HepG2 (cell line): Measurements from ENCODE around the gene CTNNA1. TPM values are rescaled to one million over a fixed set of nuclear protein-coding genes. Genes with fewer than 3 reads are reported as not detected.
A peak's percentile ranks its signal among the peaks of the same experiment; 100 is the strongest.

Source experiments
- CENPT ChIP-seq: sonication (generic); formaldehyde crosslinking; IDR thresholded peaks from 2 replicates; pipeline ENCODE4 v1.8.0; 2022; ENCODE audit warnings: low read depth, mild to moderate bottlenecking, moderate library complexity, missing genetic modification reagents
- CHCHD3 ChIP-seq: sonication (generic); formaldehyde crosslinking; IDR thresholded peaks from 2 replicates; pipeline ENCODE4 v1.8.0; 2022; ENCODE audit warnings: mild to moderate bottlenecking, missing genetic modification reagents, moderate library complexity
- KMT2B ChIP-seq: IDR thresholded peaks from 2 replicates; pipeline ENCODE4 v1.6.1; 2016; ENCODE audit warnings: missing genetic modification reagents, missing compliant biosample characterization
- MIER3 ChIP-seq: IDR thresholded peaks from 2 replicates; pipeline ENCODE4 v1.6.1; 2016; ENCODE audit warnings: missing compliant biosample characterization, borderline replicate concordance
- POGZ ChIP-seq: sonication (generic); formaldehyde crosslinking; IDR thresholded peaks from 2 replicates; pipeline ENCODE4 v1.4.0; 2020; ENCODE audit warnings: mild to moderate bottlenecking, missing genetic modification reagents
- SALL1 ChIP-seq: sonication (generic); formaldehyde crosslinking; IDR thresholded peaks from 2 replicates; pipeline ENCODE4 v1.8.0; 2022; ENCODE audit warnings: mild to moderate bottlenecking, missing genetic modification reagents
- SIX1 ChIP-seq: sonication (generic); formaldehyde crosslinking; IDR thresholded peaks from 2 replicates; pipeline ENCODE4 v1.4.0; 2020; ENCODE audit warnings: missing genetic modification reagents, borderline replicate concordance
- TGIF2 ChIP-seq: IDR thresholded peaks from 2 replicates; pipeline ENCODE4 v1.6.1; 2016; ENCODE audit warnings: control low read depth, missing compliant biosample characterization
- WIZ ChIP-seq: sonication (generic); formaldehyde crosslinking; IDR thresholded peaks from 2 replicates; pipeline ENCODE4 v1.5.1; 2020; ENCODE audit warnings: mild to moderate bottlenecking, missing genetic modification reagents
- ZBTB1 ChIP-seq: sonication (generic); formaldehyde crosslinking; IDR thresholded peaks from 2 replicates; pipeline ENCODE4 v1.4.0; 2020; ENCODE audit warnings: missing genetic modification reagents, borderline replicate concordance
- ZMYM4 ChIP-seq: sonication (generic); formaldehyde crosslinking; IDR thresholded peaks from 2 replicates; pipeline ENCODE4 v1.8.1; 2023; ENCODE audit warnings: mild to moderate bottlenecking, missing genetic modification reagents
- ZNF598 ChIP-seq: sonication (generic); formaldehyde crosslinking; IDR thresholded peaks from 2 replicates; pipeline ENCODE4 v1.5.1; 2020; ENCODE audit warnings: mild to moderate bottlenecking, missing genetic modification reagents, borderline replicate concordance
- ZNF737 ChIP-seq: sonication (generic); formaldehyde crosslinking; IDR thresholded peaks from 2 replicates; pipeline ENCODE4 v1.5.0; 2020; ENCODE audit warnings: missing genetic modification reagents, mild to moderate bottlenecking, borderline replicate concordance
- polyA plus RNA-seq, 8 experiments: library from polyadenylated mRNA; depleted of rRNA in 3 of 8; stranded (reverse) in 7 of 8; unstranded in 1 of 8; fragments of >200 nt; fragmentation: Illumina TruSeq in 4 of 8; extraction: Trizol in 4 of 8; gene quantifications; 2 replicates each; pipeline versions ENCODE4 v1.2.1 to v1.2.3, GENCODE V29; 2011 to 2016; ENCODE audit warnings: low read depth in 4 of 8, missing spikeins in 1 of 8, mixed read lengths in 1 of 8; ENCODE audit not compliant: insufficient read depth in 1 of 8
- total RNA-seq, 5 experiments: library from RNA; depleted of rRNA; stranded (reverse); fragments of >200 nt; fragmentation: Illumina TruSeq; extraction: Trizol; gene quantifications; 2 replicates each; pipeline ENCODE4 v1.2.3, GENCODE V29; 2016; ENCODE audit warnings: low read depth in 1 of 5
- TF ChIP-seq, protein P1 (sequence below): sonication (generic); formaldehyde crosslinking; IDR thresholded peaks from 2 replicates; pipeline ENCODE4 v1.4.0; 2020; ENCODE audit warnings: missing genetic modification reagents
- TF ChIP-seq, protein P2 (sequence below): sonication (generic); formaldehyde crosslinking; IDR thresholded peaks from 2 replicates; pipeline ENCODE4; 2020; ENCODE audit warnings: missing genetic modification reagents, mild to moderate bottlenecking, borderline replicate concordance
- TF ChIP-seq, protein P3 (sequence below): sonication (generic); formaldehyde crosslinking; IDR thresholded peaks from 2 replicates; pipeline ENCODE4 v1.8.0; 2022; ENCODE audit warnings: missing genetic modification reagents, mild to moderate bottlenecking, borderline replicate concordance
- TF ChIP-seq, protein P4 (sequence below): sonication (generic); formaldehyde crosslinking; conservative IDR thresholded peaks from 2 replicates; pipeline ENCODE4 v1.8.0; 2022; ENCODE audit warnings: mild to moderate bottlenecking, moderate library complexity, missing genetic modification reagents
- TF ChIP-seq, protein P5 (sequence below): sonication (generic); formaldehyde crosslinking; IDR thresholded peaks from 2 replicates; pipeline ENCODE4 v1.5.1; 2020; ENCODE audit warnings: mild to moderate bottlenecking, missing genetic modification reagents, borderline replicate concordance
- TF ChIP-seq, protein P6 (sequence below): sonication (generic); formaldehyde crosslinking; conservative IDR thresholded peaks from 2 replicates; pipeline ENCODE4 v1.4.0; 2020; ENCODE audit warnings: missing genetic modification reagents

The CTNNA1 gene
- total and polyA plus RNA-seq, 2 of the 13 experiments (the other 11 are each of a cell fraction or from before 2014, with no cell fraction given) = 66.8 to 162 TPM

DNA sequence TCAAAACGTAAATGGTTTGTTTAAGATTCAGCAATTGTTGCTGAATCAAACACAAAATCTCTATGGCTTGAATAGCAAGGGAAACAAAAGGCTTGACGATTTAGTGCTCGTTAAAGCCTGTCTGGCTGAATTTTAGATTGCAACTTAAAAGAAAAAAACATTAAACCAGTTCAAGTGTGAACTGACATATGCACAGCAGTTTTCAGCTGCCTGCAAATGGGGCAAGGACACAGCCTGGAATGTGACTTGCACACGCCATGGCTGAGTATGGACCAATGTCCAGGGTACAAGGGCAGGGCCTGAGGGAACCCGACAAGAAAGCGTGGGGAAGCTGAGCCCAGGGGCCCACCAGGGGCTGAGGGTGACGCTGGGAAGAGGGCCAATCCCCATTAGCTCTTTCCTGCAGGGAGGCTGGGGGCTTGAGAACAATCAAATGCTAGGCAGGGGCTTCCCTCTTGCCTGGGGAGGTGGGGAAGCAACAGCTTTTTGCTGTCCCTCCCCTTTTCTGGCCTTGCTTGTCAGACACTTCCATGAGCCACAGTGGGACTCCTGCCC, 211.5 kb downstream of the CTNNA1 start (continued):
- TF ChIP-seq, protein P1, sequence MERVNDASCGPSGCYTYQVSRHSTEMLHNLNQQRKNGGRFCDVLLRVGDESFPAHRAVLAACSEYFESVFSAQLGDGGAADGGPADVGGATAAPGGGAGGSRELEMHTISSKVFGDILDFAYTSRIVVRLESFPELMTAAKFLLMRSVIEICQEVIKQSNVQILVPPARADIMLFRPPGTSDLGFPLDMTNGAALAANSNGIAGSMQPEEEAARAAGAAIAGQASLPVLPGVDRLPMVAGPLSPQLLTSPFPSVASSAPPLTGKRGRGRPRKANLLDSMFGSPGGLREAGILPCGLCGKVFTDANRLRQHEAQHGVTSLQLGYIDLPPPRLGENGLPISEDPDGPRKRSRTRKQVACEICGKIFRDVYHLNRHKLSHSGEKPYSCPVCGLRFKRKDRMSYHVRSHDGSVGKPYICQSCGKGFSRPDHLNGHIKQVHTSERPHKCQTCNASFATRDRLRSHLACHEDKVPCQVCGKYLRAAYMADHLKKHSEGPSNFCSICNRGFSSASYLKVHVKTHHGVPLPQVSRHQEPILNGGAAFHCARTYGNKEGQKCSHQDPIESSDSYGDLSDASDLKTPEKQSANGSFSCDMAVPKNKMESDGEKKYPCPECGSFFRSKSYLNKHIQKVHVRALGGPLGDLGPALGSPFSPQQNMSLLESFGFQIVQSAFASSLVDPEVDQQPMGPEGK (CRISPR knock-in tag) = 0 out of 2 replicates have a peak, but pooled peaks have one; percentile 40
- TF ChIP-seq CHCHD3 (CRISPR knock-in tag) (no peak), ZMYM4 (CRISPR knock-in tag) (peak; percentile 65), KMT2B (no peak), SIX1 (CRISPR knock-in tag) (no peak), TGIF2 (CRISPR knock-in tag) (no peak), ZNF737 (no peak), ZNF598 (CRISPR knock-in tag) (no peak), ZBTB1 (CRISPR knock-in tag) (no peak), CENPT (CRISPR knock-in tag) (no peak), SALL1 (CRISPR knock-in tag) (peak; percentile 72), WIZ (no peak), MIER3 (no peak), POGZ (CRISPR knock-in tag) (peak; percentile 59; the same call in 1 of the 2 replicates)
- TF ChIP-seq, protein P2, sequence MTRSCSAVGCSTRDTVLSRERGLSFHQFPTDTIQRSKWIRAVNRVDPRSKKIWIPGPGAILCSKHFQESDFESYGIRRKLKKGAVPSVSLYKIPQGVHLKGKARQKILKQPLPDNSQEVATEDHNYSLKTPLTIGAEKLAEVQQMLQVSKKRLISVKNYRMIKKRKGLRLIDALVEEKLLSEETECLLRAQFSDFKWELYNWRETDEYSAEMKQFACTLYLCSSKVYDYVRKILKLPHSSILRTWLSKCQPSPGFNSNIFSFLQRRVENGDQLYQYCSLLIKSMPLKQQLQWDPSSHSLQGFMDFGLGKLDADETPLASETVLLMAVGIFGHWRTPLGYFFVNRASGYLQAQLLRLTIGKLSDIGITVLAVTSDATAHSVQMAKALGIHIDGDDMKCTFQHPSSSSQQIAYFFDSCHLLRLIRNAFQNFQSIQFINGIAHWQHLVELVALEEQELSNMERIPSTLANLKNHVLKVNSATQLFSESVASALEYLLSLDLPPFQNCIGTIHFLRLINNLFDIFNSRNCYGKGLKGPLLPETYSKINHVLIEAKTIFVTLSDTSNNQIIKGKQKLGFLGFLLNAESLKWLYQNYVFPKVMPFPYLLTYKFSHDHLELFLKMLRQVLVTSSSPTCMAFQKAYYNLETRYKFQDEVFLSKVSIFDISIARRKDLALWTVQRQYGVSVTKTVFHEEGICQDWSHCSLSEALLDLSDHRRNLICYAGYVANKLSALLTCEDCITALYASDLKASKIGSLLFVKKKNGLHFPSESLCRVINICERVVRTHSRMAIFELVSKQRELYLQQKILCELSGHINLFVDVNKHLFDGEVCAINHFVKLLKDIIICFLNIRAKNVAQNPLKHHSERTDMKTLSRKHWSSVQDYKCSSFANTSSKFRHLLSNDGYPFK = no peak
- TF ChIP-seq, protein P3, sequence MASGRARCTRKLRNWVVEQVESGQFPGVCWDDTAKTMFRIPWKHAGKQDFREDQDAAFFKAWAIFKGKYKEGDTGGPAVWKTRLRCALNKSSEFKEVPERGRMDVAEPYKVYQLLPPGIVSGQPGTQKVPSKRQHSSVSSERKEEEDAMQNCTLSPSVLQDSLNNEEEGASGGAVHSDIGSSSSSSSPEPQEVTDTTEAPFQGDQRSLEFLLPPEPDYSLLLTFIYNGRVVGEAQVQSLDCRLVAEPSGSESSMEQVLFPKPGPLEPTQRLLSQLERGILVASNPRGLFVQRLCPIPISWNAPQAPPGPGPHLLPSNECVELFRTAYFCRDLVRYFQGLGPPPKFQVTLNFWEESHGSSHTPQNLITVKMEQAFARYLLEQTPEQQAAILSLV (CRISPR knock-in tag) = no peak
- TF ChIP-seq, protein P4, sequence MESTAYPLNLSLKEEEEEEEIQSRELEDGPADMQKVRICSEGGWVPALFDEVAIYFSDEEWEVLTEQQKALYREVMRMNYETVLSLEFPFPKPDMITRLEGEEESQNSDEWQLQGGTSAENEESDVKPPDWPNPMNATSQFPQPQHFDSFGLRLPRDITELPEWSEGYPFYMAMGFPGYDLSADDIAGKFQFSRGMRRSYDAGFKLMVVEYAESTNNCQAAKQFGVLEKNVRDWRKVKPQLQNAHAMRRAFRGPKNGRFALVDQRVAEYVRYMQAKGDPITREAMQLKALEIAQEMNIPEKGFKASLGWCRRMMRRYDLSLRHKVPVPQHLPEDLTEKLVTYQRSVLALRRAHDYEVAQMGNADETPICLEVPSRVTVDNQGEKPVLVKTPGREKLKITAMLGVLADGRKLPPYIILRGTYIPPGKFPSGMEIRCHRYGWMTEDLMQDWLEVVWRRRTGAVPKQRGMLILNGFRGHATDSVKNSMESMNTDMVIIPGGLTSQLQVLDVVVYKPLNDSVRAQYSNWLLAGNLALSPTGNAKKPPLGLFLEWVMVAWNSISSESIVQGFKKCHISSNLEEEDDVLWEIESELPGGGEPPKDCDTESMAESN = no peak
- TF ChIP-seq, protein P5, sequence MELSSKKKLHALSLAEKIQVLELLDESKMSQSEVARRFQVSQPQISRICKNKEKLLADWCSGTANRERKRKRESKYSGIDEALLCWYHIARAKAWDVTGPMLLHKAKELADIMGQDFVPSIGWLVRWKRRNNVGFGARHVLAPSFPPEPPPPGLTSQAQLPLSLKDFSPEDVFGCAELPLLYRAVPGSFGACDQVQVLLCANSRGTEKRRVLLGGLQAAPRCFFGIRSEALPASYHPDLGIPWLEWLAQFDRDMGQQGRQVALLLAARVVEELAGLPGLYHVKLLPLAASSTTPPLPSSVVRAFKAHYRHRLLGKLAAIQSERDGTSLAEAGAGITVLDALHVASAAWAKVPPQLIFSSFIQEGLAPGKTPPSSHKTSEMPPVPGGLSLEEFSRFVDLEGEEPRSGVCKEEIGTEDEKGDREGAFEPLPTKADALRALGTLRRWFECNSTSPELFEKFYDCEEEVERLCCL = no peak
- TF ChIP-seq, protein P6, sequence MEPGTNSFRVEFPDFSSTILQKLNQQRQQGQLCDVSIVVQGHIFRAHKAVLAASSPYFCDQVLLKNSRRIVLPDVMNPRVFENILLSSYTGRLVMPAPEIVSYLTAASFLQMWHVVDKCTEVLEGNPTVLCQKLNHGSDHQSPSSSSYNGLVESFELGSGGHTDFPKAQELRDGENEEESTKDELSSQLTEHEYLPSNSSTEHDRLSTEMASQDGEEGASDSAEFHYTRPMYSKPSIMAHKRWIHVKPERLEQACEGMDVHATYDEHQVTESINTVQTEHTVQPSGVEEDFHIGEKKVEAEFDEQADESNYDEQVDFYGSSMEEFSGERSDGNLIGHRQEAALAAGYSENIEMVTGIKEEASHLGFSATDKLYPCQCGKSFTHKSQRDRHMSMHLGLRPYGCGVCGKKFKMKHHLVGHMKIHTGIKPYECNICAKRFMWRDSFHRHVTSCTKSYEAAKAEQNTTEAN (CRISPR knock-in tag) = peak; percentile 67; the same call in 1 of the 2 replicates
